Activated naive CD8-positive, alpha-beta T cell treated with anti-CD3 and anti-CD28 coated beads, Interleukin-2, amount 10 ng/mL, durations not matched to agents 7 days and 5 days (primary cell): ENCODE results near the gene ABCC8. TPM values are rescaled to one million over a fixed set of nuclear protein-coding genes. Genes with fewer than 3 reads are reported as not detected.
A peak's percentile ranks its signal among the peaks of the same experiment; 100 is the strongest.

Experiments
- ATAC-seq: fragments of 150-1000 bp; cut with Tn5 transposase; one replicate; pipeline ENCODE4 v1.10.0; 2021; ENCODE audit warnings: low read depth, moderate library complexity
- POLR2A ChIA-PET: fragments of 350-600 bp; sonication (Branson Sonifier 250); formaldehyde crosslinking; loops from one replicate; lab custom pipeline; 2021; ENCODE audit warnings: antibody characterized with exemption; lab: Charles Lee
- DNase-seq: peaks from one replicate; pipeline ENCODE4 v3.0.0; 2021
- H3K27ac Mint-ChIP-seq: one replicate; pipeline ENCODE4 v1.8.0; 2022; ENCODE audit warnings: mild to moderate bottlenecking, mixed read lengths
- H3K27me3 Mint-ChIP-seq: one replicate; pipeline ENCODE4 v1.8.0; 2022; ENCODE audit warnings: mild to moderate bottlenecking, moderate library complexity, mixed read lengths
- H3K36me3 Mint-ChIP-seq: one replicate; pipeline ENCODE4 v1.8.0; 2021; ENCODE audit warnings: mild to moderate bottlenecking, mixed read lengths
- H3K4me1 Mint-ChIP-seq: one replicate; pipeline ENCODE4 v1.8.0; 2021; ENCODE audit warnings: mixed read lengths
- H3K4me3 Mint-ChIP-seq: one replicate; pipeline ENCODE4 v1.8.0; 2022; ENCODE audit warnings: mild to moderate bottlenecking, moderate library complexity, mixed read lengths
- H3K9me3 Mint-ChIP-seq: one replicate; pipeline ENCODE4 v1.8.0; 2021; ENCODE audit warnings: mixed read lengths
- total RNA-seq, 2 experiments: library from RNA; stranded (reverse); gene quantifications; one replicate each; pipeline ENCODE4 v1.2.3, GENCODE V29; 2021

The ABCC8 gene
- total RNA-seq, 2 experiments from 2014 or later = not detected

GRCh38 chr11:17399236-17399635 is 77.4 kb downstream of the ABCC8 start:
- DNase-seq (no peak), ATAC-seq (no peak)
- no peak overlapping the region for H3K4me3 Mint-ChIP-seq
- H3K4me1 Mint-ChIP-seq = peaks cover 3% of the 10 kb centered on the region
- H3K36me3 Mint-ChIP-seq = no peaks in the 10 kb centered on the region
- POLR2A ChIA-PET = no interaction called here
- H3K9me3 Mint-ChIP-seq = no peaks in the 10 kb centered on the region
- H3K27me3 Mint-ChIP-seq = peaks cover 12% of the 10 kb centered on the region
- H3K27ac Mint-ChIP-seq = no peak overlapping the region

- peaks cover 12% of the 10 kb centered on the region for H3K27me3 Mint-ChIP-seq
- no peaks in the 10 kb centered on the region for H3K36me3 Mint-ChIP-seq
Measured at GRCh38 chr11:17397311-17398002, 79.2 kb downstream of the ABCC8 start.

GRCh38 chr11:17396598-17397310 is 79.9 kb downstream of the ABCC8 start:
- Mint-ChIP-seq H3K36me3 (no peaks in the 10 kb centered on the region), H3K4me1 (peaks cover 5% of the 10 kb centered on the region), H3K4me3 (no peak overlapping the region), H3K27me3 (peaks cover 12% of the 10 kb centered on the region), H3K27ac (no peak overlapping the region), H3K9me3 (no peaks in the 10 kb centered on the region)
- POLR2A ChIA-PET = no interaction called here
- no peak for DNase-seq
- no peak for ATAC-seq

More at GRCh38 chr11:17397311-17398002, 79.2 kb downstream of the ABCC8 start:
- Mint-ChIP-seq H3K27ac (no peak overlapping the region), H3K9me3 (no peaks in the 10 kb centered on the region), H3K4me3 (no peak overlapping the region), H3K4me1 (peaks cover 5% of the 10 kb centered on the region)
- DNase-seq (no peak), ATAC-seq (no peak)
- POLR2A ChIA-PET = no interaction called here

- Mint-ChIP-seq H3K27ac (no peak overlapping the region), H3K36me3 (no peaks in the 10 kb centered on the region), H3K4me1 (peaks cover 3% of the 10 kb centered on the region), H3K27me3 (peaks cover 17% of the 10 kb centered on the region), H3K9me3 (no peaks in the 10 kb centered on the region), H3K4me3 (no peak overlapping the region)
- POLR2A ChIA-PET = no interaction called here
- ATAC-seq = no peak
- no peak for DNase-seq
Measured at GRCh38 chr11:17395978-17396377, 80.7 kb downstream of the ABCC8 start.

GRCh38 chr11:17395554-17395961 is 81.1 kb downstream of the ABCC8 start:
- POLR2A ChIA-PET = no interaction called here
- no peaks in the 10 kb centered on the region for H3K9me3 Mint-ChIP-seq
- H3K4me3 Mint-ChIP-seq = no peak overlapping the region
- H3K36me3 Mint-ChIP-seq = no peaks in the 10 kb centered on the region
- DNase-seq (no peak), ATAC-seq (no peak)
- no peak overlapping the region for H3K27ac Mint-ChIP-seq
- peaks cover 18% of the 10 kb centered on the region for H3K27me3 Mint-ChIP-seq
- peaks cover 2% of the 10 kb centered on the region for H3K4me1 Mint-ChIP-seq

GRCh38 chr11:17394743-17395390 is 81.8 kb downstream of the ABCC8 start:
- no peak for DNase-seq
- no peak overlapping the region for H3K27ac Mint-ChIP-seq
- no peak for ATAC-seq
- H3K4me1 Mint-ChIP-seq = peaks cover 8% of the 10 kb centered on the region
- POLR2A ChIA-PET = no interaction called here
- no peak overlapping the region for H3K4me3 Mint-ChIP-seq
- no peaks in the 10 kb centered on the region for H3K36me3 Mint-ChIP-seq
- no peaks in the 10 kb centered on the region for H3K9me3 Mint-ChIP-seq
- peaks cover 15% of the 10 kb centered on the region for H3K27me3 Mint-ChIP-seq

- peaks cover 8% of the 10 kb centered on the region for H3K4me1 Mint-ChIP-seq
- peaks cover 8% of the 10 kb centered on the region for H3K27me3 Mint-ChIP-seq
- ATAC-seq = no peak
- POLR2A ChIA-PET = no interaction called here
- H3K27ac Mint-ChIP-seq = no peak overlapping the region
- H3K36me3 Mint-ChIP-seq = no peaks in the 10 kb centered on the region
- no peak overlapping the region for H3K4me3 Mint-ChIP-seq
- no peaks in the 10 kb centered on the region for H3K9me3 Mint-ChIP-seq
- no peak for DNase-seq
Measured at GRCh38 chr11:17393472-17393871, 83.2 kb downstream of the ABCC8 start.

GRCh38 chr11:17392872-17393271 is 83.8 kb downstream of the ABCC8 start:
- POLR2A ChIA-PET = no interaction called here
- no peak for ATAC-seq
- no peak overlapping the region for H3K4me3 Mint-ChIP-seq

GRCh38 chr11:17391493-17392355 is 84.9 kb downstream of the ABCC8 start:
- Mint-ChIP-seq H3K9me3 (no peaks in the 10 kb centered on the region), H3K27ac (peak overlapping the region; percentile 32), H3K4me1 (peaks cover 12% of the 10 kb centered on the region), H3K4me3 (no peak overlapping the region), H3K36me3 (no peaks in the 10 kb centered on the region), H3K27me3 (peaks cover 6% of the 10 kb centered on the region)
- POLR2A ChIA-PET = interaction anchor here (0.6 kb wide), 1 partner anchor 545 kb away, joined by 3 read pairs; no protein-coding TSS in a partner anchor
- ATAC-seq (no peak), DNase-seq (no peak)

More at GRCh38 chr11:17392872-17393271, 83.8 kb downstream of the ABCC8 start:
- Mint-ChIP-seq H3K36me3 (no peaks in the 10 kb centered on the region), H3K27me3 (peaks cover 6% of the 10 kb centered on the region), H3K27ac (no peak overlapping the region), H3K9me3 (no peaks in the 10 kb centered on the region), H3K4me1 (peaks cover 10% of the 10 kb centered on the region)
- no peak for DNase-seq

- no peak for DNase-seq
- Mint-ChIP-seq H3K9me3 (no peaks in the 10 kb centered on the region), H3K27me3 (peaks cover 7% of the 10 kb centered on the region), H3K27ac (peak overlapping the region; percentile 67), H3K4me1 (peaks cover 14% of the 10 kb centered on the region), H3K4me3 (peak overlapping the region; percentile 72), H3K36me3 (no peaks in the 10 kb centered on the region)
- no peak for ATAC-seq
- POLR2A ChIA-PET = interaction anchor here (0.7 kb wide), 1 partner anchor 375 kb away, joined by 5 read pairs; no protein-coding TSS in a partner anchor
Measured at GRCh38 chr11:17389957-17390649, 86.5 kb downstream of the ABCC8 start.

GRCh38 chr11:17389211-17389956 is 87.3 kb downstream of the ABCC8 start:
- peak; percentile 91 for DNase-seq
- Mint-ChIP-seq H3K27ac (peak overlapping the region; percentile 70), H3K27me3 (peaks cover 10% of the 10 kb centered on the region), H3K9me3 (no peaks in the 10 kb centered on the region), H3K4me3 (peak overlapping the region; percentile 84), H3K36me3 (no peaks in the 10 kb centered on the region), H3K4me1 (peaks cover 15% of the 10 kb centered on the region)
- peak; percentile 70 for ATAC-seq
- POLR2A ChIA-PET = interaction anchor here (0.6 to 1.4 kb wide), 5 partner anchors 22 to 376 kb away, joined by 3 to 5 read pairs (median 4); no protein-coding TSS in a partner anchor
